BJ (cell line): ENCODE data around the gene TOM1L2. TPM values are rescaled to one million over a fixed set of nuclear protein-coding genes. Genes with fewer than 3 reads are reported as not detected.
"Not testable (repeated sequence)": the region's sequence is repeated elsewhere in the genome, so short reads cannot be mapped to it uniquely, and the experiment has no call there.

Source experiments
- CTCF ChIA-PET: fragments of 350-600 bp; formaldehyde crosslinking; extraction: SDS; loops from one replicate; lab custom pipeline; 2021; ENCODE audit warnings: antibody characterized with exemption, inconsistent platforms; lab: Yijun Ruan, JAX
- POLR2A ChIA-PET: fragments of 300-600 bp; sonication (Branson Sonifier 250); formaldehyde crosslinking; extraction: SDS; loops from one replicate; lab custom pipeline; 2021; ENCODE audit warnings: antibody characterized with exemption; lab: Charles Lee
- DNase-seq: peaks from one replicate; pipeline ENCODE4 v3.0.0-alpha.2; 2011; ENCODE audit warnings: low read depth
- H3K27me3 ChIP-seq: 2 replicates; pipeline ENCODE4 v1.6.0; 2011; ENCODE audit warnings: low read length; ENCODE audit not compliant: control insufficient read depth, insufficient read depth
- H3K36me3 ChIP-seq: 2 replicates; pipeline ENCODE4 v1.5.1; 2011; ENCODE audit warnings: low read length; ENCODE audit not compliant: control insufficient read depth, insufficient read depth
- H3K4me3 ChIP-seq: 2 replicates; pipeline ENCODE4 v1.5.1; 2011; ENCODE audit warnings: low read depth, mild to moderate bottlenecking, control low read depth, low read length
- polyA plus RNA-seq: library from polyadenylated mRNA; depleted of rRNA; stranded (reverse); fragments of >200 nt; gene quantifications from 2 replicates; pipeline ENCODE4 v1.2.3, GENCODE V29; 2011
- TF ChIP-seq, protein P1 (sequence below): IDR thresholded peaks from 2 replicates; pipeline ENCODE4 v1.5.1; 2011; ENCODE audit warnings: low read depth, mild to moderate bottlenecking, control low read depth, inconsistent platforms, low read length, moderate library complexity; ENCODE audit not compliant: insufficient read depth

Gene TOM1L2
- polyA plus RNA-seq, 1 experiment, result 39.6 TPM

DNA sequence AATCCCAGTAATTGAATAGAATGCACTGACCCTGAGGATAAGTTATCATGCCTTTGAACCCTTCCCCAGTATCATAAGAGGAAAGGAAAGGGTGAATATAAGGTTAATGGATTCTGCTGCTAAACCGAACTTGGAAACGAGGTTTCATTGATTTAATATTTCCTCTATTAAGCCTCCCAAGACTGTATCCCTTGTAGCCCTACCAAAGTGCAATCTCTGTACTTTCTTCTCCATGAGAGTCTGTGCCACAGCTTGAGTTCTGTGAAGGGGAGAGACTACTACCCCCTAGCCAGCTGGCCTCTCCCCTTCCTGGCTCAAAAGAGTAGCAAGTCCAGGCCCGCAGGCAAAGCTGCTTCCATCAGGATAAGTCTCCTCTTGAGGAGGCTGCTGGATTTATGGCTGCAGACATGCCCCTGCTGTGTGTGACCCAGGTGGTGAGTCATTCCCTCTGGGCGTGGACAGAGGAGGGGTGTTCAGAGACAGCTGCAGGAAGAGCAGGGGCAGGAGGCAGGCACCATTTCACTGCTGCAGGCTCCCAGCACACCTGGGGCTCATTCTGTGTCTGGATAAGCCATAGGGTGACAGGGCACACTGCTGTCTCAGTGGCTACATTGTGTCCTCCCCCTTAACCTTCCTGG, 58.4 kb downstream of the TOM1L2 start:
- CTCF ChIA-PET, result interaction anchor here (1.2 kb wide), 1 partner anchor 23 kb away, joined by 4 read pairs; no protein-coding TSS in a partner anchor
- POLR2A ChIA-PET, result interaction anchor here (0.6 kb wide), 1 partner anchor 32 kb away, joined by 3 read pairs; no protein-coding TSS in a partner anchor
- no peak overlapping the region for H3K4me3 ChIP-seq
- TF ChIP-seq, protein P1, sequence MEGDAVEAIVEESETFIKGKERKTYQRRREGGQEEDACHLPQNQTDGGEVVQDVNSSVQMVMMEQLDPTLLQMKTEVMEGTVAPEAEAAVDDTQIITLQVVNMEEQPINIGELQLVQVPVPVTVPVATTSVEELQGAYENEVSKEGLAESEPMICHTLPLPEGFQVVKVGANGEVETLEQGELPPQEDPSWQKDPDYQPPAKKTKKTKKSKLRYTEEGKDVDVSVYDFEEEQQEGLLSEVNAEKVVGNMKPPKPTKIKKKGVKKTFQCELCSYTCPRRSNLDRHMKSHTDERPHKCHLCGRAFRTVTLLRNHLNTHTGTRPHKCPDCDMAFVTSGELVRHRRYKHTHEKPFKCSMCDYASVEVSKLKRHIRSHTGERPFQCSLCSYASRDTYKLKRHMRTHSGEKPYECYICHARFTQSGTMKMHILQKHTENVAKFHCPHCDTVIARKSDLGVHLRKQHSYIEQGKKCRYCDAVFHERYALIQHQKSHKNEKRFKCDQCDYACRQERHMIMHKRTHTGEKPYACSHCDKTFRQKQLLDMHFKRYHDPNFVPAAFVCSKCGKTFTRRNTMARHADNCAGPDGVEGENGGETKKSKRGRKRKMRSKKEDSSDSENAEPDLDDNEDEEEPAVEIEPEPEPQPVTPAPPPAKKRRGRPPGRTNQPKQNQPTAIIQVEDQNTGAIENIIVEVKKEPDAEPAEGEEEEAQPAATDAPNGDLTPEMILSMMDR, result no peak
- DNase-seq, result peak; percentile 82
- H3K27me3 ChIP-seq, result no peaks in the 10 kb centered on the region
- H3K36me3 ChIP-seq, result no peaks in the 10 kb centered on the region

DNA sequence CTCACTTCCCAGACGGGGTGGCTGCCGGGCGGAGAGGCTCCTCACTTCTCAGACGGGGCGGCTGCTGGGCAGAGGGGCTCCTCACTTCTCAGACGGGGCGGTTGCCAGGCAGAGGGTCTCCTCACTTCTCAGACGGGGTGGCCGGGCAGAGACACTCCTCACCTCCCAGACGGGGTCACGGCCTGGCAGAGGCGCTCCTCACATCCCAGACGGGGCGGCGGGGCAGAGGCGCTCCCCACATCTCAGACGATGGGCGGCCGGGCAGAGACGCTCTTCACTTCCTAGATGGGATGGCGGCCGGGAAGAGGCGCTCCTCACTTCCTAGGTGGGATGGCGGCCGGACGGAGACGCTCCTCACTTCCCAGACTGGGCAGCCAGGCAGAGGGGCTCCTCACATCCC, 59.9 kb downstream of the TOM1L2 start:
- POLR2A ChIA-PET, CTCF ChIA-PET, H3K4me3 ChIP-seq, DNase-seq, H3K27me3 ChIP-seq, H3K36me3 ChIP-seq: not testable (repeated sequence)

DNA sequence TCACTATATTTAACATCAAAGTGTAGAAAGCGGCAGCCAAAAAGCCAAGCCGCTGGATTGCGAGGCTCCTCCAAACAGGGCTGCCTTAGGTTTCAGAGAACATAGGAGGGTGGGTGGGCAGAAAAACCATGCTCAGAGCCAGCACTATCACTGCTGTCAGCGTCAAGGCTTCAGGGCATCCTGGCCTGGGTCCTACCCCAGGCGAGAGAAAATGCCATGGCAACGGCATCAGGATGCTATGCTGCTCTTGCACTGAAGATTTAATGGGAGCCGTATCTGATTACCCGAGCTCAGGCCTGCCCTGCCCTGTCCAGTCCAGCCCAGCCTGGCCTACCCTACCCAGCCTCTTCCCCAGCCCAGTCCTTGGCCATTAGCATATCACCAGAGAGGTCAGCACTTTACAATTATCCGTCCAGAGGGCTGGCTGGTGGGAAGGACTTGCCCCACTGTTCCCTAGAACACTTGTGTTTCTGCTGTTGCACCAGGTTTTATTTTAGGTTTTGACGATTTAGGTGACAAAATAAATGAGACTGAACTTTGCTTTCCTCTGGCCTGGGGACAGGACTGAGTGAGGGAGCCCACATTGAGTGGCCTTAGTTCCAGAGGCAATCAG, 61.1 kb downstream of the TOM1L2 start:
- POLR2A ChIA-PET, result no interaction called here
- DNase-seq, result no peak
- Histone ChIP-seq H3K4me3 (no peak overlapping the region), H3K36me3 (no peaks in the 10 kb centered on the region), H3K27me3 (no peaks in the 10 kb centered on the region)
- TF ChIP-seq, protein P1, result no peak
- CTCF ChIA-PET, result interaction anchor here (1.4 to 2.1 kb wide), 2 partner anchors 8 to 11 kb away, joined by 4 to 5 read pairs; no protein-coding TSS in a partner anchor

DNA sequence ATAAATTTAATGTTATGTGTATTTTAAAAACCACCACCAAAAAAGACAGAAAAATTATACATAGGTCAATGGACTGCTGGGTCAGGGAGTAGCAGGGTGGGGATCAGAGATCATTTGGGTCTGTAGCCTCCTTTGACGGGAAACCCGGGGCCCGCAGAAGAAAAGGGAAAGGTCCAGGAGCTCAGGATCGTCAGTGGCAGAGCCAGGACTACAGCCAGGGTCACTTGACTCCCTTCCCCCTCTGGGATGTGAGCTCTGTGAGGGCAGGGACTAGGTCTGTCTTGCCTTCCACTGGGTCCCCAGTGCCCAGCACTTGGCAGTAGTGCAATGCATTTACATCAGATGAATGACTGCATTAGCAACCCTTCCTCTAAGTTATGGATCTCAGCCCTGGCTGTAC, 62.1 kb downstream of the TOM1L2 start:
- H3K36me3 ChIP-seq, result peaks cover 2% of the 10 kb centered on the region
- no peaks in the 10 kb centered on the region for H3K27me3 ChIP-seq
- POLR2A ChIA-PET, result no interaction called here
- H3K4me3 ChIP-seq, result no peak overlapping the region
- CTCF ChIA-PET, result interaction anchor here (1.4 to 2.1 kb wide), 2 partner anchors 9 to 10 kb away, joined by 4 to 5 read pairs; no protein-coding TSS in a partner anchor
- no peak for DNase-seq
- TF ChIP-seq, protein P1, result no peak

DNA sequence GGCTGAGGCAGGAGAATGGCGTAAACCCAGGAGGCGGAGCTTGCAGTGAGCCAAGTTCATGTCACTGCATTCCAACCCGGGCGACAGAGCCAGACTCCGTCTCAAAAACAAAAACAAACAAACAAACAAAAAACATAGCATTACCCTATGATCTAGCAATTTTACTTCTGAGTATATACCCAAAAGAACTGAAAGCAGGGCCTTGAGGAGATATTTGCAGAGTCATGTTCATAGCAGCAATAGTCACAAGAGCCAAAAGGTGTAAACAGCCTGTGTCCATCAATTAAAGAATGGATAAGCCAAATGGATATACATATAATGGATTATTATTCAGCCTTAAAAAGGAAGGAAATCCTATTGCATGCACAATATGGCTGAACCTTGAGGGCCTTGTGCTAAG, 63.1 kb downstream of the TOM1L2 start:
- Histone ChIP-seq H3K4me3 (no peak overlapping the region), H3K27me3 (no peaks in the 10 kb centered on the region), H3K36me3 (peaks cover 4% of the 10 kb centered on the region)
- DNase-seq, result no peak
- TF ChIP-seq, protein P1, result no peak
- ChIA-PET POLR2A (no interaction called here), CTCF (interaction anchor here (2.8 kb wide), 1 partner anchor 18 kb away, joined by 13 read pairs; no protein-coding TSS in a partner anchor)
